ENCODE measurements around the gene SECISBP2L. TPM values are rescaled to one million over a fixed set of nuclear protein-coding genes. Genes with fewer than 3 reads are reported as not detected.

The SECISBP2L gene
- total RNA-seq, 1 donor from 2014 or later = 58.9 TPM

DNA sequence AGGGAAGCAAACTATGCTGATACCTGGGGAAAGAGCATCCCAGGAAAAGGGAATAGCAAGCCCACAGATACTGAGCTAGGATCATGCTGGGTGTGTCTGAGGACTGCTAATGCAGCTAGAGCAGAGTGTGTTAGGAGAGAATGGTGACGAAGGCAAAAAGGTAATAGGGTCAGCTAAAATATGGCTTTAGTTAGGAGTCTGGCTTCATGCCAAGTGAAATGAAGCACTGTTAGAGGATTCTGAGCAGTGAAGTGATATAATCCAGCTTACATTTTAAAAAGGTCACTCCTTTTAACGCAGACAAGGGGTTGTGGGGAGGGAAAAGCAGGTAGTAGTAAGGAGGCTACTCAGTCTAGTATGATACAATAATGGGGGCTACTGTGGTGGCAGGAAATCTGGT, 30.4 kb downstream of the SECISBP2L start:
- Mint-ChIP-seq H3K4me1 (peaks cover 8% of the 10 kb centered on the region), H3K36me3 (peaks cover 41% of the 10 kb centered on the region), H3K4me3 (no peak overlapping the region), H3K27me3 (ENCODE audit: low read depth) (no peaks in the 10 kb centered on the region), H3K9me3 (peaks cover 1% of the 10 kb centered on the region), H3K27ac (peak overlapping the region; percentile 17)
- TF ChIP-seq, protein P1, sequence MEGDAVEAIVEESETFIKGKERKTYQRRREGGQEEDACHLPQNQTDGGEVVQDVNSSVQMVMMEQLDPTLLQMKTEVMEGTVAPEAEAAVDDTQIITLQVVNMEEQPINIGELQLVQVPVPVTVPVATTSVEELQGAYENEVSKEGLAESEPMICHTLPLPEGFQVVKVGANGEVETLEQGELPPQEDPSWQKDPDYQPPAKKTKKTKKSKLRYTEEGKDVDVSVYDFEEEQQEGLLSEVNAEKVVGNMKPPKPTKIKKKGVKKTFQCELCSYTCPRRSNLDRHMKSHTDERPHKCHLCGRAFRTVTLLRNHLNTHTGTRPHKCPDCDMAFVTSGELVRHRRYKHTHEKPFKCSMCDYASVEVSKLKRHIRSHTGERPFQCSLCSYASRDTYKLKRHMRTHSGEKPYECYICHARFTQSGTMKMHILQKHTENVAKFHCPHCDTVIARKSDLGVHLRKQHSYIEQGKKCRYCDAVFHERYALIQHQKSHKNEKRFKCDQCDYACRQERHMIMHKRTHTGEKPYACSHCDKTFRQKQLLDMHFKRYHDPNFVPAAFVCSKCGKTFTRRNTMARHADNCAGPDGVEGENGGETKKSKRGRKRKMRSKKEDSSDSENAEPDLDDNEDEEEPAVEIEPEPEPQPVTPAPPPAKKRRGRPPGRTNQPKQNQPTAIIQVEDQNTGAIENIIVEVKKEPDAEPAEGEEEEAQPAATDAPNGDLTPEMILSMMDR (IDR thresholded peaks at IDR 0.05; ENCODE audit: unreplicated experiment) = no peak
- DNase-seq (ENCODE audit: low spot score in 2 of 2, unreplicated experiment in 2 of 2) = no peak

DNA sequence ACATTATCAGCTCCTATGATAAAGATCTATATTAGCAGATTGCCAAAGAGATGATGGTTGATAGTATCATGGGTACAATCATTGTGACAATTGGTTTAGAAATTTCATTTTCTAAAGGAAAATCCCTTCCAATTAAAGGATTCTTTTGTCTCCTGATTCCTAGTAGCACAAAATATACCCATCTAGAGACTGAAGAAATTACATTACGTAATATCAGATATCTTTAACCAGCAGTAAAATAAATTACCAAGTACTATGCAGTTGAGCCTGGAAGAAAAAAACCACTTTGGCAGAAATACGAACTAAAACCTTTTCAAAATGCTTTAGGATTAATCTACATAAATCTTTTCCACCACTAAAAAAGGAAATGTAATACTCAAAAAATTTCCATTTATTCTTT, 46.9 kb downstream of the SECISBP2L start:
- H3K4me3 Mint-ChIP-seq = no peak overlapping the region
- H3K36me3 Mint-ChIP-seq = peaks cover 45% of the 10 kb centered on the region
- no peaks in the 10 kb centered on the region for H3K27me3 Mint-ChIP-seq (ENCODE audit: low read depth)
- no peak overlapping the region for H3K27ac Mint-ChIP-seq
- TF ChIP-seq, protein P1 (IDR thresholded peaks at IDR 0.05; ENCODE audit: unreplicated experiment) = no peak
- peaks cover 18% of the 10 kb centered on the region for H3K9me3 Mint-ChIP-seq
- DNase-seq (ENCODE audit: low spot score in 2 of 2, unreplicated experiment in 2 of 2) = no peak
- H3K4me1 Mint-ChIP-seq = no peaks in the 10 kb centered on the region

DNA sequence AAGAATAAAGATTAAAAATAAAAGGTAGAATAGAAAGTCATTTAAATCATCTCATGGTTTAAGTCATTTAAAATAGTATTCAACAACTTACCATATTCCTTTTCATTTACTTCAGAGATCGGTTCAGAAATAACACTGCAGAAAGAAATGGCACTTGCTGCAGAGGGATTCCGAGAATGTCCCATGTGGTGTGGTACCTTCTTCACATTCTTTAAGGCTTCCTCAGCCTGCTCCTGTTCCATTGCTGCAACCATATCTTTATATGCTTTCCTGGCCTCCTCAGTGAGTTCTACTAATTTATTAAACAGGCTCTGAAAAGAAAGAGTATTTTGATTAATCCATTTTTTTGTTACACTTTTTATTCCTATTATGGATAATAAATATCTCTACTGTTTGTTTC, 50.0 kb downstream of the SECISBP2L start:
- Mint-ChIP-seq H3K4me3 (no peak overlapping the region), H3K36me3 (peaks cover 36% of the 10 kb centered on the region), H3K4me1 (peaks cover 2% of the 10 kb centered on the region), H3K27ac (no peak overlapping the region), H3K9me3 (no peaks in the 10 kb centered on the region), H3K27me3 (ENCODE audit: low read depth) (no peaks in the 10 kb centered on the region)
- DNase-seq (ENCODE audit: low spot score in 2 of 2, unreplicated experiment in 2 of 2) = no peak
- TF ChIP-seq, protein P1 (IDR thresholded peaks at IDR 0.05; ENCODE audit: unreplicated experiment) = no peak

- no peak for DNase-seq (ENCODE audit: low spot score in 2 of 2, unreplicated experiment in 2 of 2)
- TF ChIP-seq, protein P1 (IDR thresholded peaks at IDR 0.05; ENCODE audit: unreplicated experiment) = no peak
- no peak overlapping the region for H3K4me3 Mint-ChIP-seq
- peaks cover 32% of the 10 kb centered on the region for H3K36me3 Mint-ChIP-seq
- H3K27ac Mint-ChIP-seq = no peak overlapping the region
- no peaks in the 10 kb centered on the region for H3K9me3 Mint-ChIP-seq
- peaks cover 2% of the 10 kb centered on the region for H3K4me1 Mint-ChIP-seq
- no peaks in the 10 kb centered on the region for H3K27me3 Mint-ChIP-seq (ENCODE audit: low read depth)
Observed at GRCh38 chr15:48993380-48993779, 52.9 kb downstream of the SECISBP2L start.

DNA sequence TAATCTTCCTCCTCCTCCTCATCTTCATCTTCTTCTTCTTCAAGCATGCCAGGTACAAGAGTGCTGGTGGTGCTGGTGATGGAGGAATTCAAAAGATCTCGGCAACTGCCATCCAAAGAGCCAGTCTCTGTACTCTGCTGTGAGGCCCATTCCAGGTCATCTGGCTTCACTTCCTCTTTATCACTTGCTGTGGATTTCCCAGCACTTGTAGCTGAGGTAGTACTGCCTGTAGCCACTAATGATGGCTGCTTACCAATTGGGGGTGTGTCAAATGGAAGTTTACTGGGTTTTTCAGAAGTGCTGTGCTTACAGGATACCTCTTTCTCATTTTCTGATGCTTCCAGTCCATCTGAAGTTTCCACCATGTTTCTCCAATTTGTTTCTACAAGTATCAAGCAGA, 53.7 kb downstream of the SECISBP2L start:
- Mint-ChIP-seq H3K9me3 (no peaks in the 10 kb centered on the region), H3K36me3 (peaks cover 32% of the 10 kb centered on the region), H3K27me3 (ENCODE audit: low read depth) (no peaks in the 10 kb centered on the region), H3K4me3 (no peak overlapping the region), H3K27ac (no peak overlapping the region), H3K4me1 (peaks cover 2% of the 10 kb centered on the region)
- TF ChIP-seq, protein P1 (IDR thresholded peaks at IDR 0.05; ENCODE audit: unreplicated experiment) = no peak
- no peak for DNase-seq (ENCODE audit: low spot score in 2 of 2, unreplicated experiment in 2 of 2)

DNA sequence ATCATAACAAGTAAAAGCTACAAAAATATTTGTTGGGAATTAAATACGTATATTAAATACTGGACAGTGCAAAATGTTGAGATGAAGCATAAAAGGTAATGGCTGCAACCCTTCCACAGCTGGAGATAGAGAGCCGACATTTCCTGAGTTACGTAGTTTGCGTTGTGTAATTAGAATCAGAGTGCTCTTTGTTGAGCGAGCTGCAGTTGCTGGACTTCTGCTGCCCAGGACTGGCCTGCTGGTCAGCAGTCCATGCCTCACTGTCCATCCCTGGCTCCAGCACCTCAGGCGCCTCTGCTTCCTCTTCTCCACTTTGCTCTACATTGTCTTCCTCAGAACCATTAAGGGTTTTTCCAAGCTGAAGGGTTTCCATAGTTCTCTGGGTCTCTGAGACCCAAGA, 54.1 kb downstream of the SECISBP2L start:
- no peak overlapping the region for H3K27ac Mint-ChIP-seq
- H3K27me3 Mint-ChIP-seq (ENCODE audit: low read depth) = no peaks in the 10 kb centered on the region
- TF ChIP-seq, protein P1 (IDR thresholded peaks at IDR 0.05; ENCODE audit: unreplicated experiment) = no peak
- H3K36me3 Mint-ChIP-seq = peaks cover 29% of the 10 kb centered on the region
- no peaks in the 10 kb centered on the region for H3K9me3 Mint-ChIP-seq
- H3K4me1 Mint-ChIP-seq = peaks cover 2% of the 10 kb centered on the region
- H3K4me3 Mint-ChIP-seq = no peak overlapping the region
- DNase-seq (ENCODE audit: low spot score in 2 of 2, unreplicated experiment in 2 of 2) = no peak

Data from mesothelial cell of epicardium (in vitro differentiated cells).